Activated naive CD4-positive, alpha-beta T cell treated with anti-CD3 and anti-CD28 coated beads, Interleukin-2, amount 10 ng/mL, durations not matched to agents 7 days and 5 days (primary cell): Measurements from ENCODE around the gene MACROH2A2.

ENCODE experiments used
- CTCF ChIA-PET: fragments of 350-600 bp; sonication (Branson Sonifier 250); formaldehyde crosslinking; loops from one replicate; lab custom pipeline; 2021; ENCODE audit warnings: antibody characterized with exemption; lab: Charles Lee
- DNase-seq: peaks from one replicate; pipeline ENCODE4 v3.0.0-alpha.2; 2020
- H3K27ac Mint-ChIP-seq: one replicate; pipeline ENCODE4 v1.8.0; 2021; ENCODE audit warnings: mild to moderate bottlenecking, moderate library complexity, mixed read lengths
- H3K27me3 Mint-ChIP-seq: one replicate; pipeline ENCODE4 v1.8.0; 2021; ENCODE audit warnings: mild to moderate bottlenecking, mixed read lengths
- H3K36me3 Mint-ChIP-seq: one replicate; pipeline ENCODE4 v1.8.0; 2021; ENCODE audit warnings: mixed read lengths
- H3K4me1 Mint-ChIP-seq: one replicate; pipeline ENCODE4 v1.8.0; 2021; ENCODE audit warnings: mixed read lengths
- H3K4me3 Mint-ChIP-seq: one replicate; pipeline ENCODE4 v1.8.0; 2021; ENCODE audit warnings: mild to moderate bottlenecking, moderate library complexity, mixed read lengths
- H3K9me3 Mint-ChIP-seq: one replicate; pipeline ENCODE4 v1.8.0; 2021; ENCODE audit warnings: mixed read lengths

Gene MACROH2A2

DNA sequence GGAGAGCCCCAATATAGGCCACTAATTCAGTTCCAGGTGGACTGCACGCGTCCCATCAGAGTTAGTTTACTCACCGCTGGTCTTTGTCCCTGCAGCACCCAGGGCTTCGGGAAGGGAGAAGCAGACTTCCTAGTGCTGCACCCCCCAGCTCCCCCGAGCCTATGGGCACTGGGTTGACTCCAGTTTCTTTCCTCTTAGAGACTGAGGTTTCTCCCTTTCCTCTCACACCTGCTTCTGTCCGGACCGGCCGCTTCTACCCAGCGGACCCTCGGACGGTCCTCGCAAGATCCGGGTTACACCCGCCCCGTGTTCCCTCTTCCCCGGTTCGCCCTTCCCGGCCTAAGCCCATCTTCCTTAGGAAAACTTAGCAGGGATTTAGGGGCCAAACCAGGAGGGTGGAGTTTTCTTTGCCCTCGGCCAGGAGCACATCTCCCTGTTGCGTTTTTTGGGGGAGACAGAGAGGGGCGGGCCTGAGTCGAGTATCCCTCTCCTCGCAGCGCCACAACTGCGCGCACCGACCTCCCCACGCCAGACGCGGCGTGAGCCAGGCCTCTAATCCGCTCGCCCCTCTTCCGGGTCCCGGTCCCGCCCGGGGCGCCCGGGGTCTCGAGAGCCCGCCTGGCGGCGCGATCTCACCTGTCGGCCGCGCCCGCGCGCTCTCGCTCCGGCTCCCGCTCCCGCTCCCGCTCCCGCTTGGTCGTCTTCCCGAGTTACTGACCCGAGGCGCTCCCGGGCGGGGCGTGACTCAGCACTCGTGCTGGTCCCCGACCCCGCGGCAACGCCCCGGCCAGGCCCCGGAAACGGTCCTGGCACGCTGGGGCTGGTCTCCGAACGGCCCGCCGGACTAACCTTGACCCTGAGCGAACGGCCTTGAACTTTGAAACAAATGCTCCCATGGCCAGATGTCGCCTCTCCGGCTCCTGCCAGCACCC lies 79.7 kb downstream of the MACROH2A2 start, which contains the start of gene AIFM2:
Gene AIFM2 (minus strand): TSS at position 728 of the 932 bp plus-strand sequence. CDS start 8,741 bp downstream, outside the sequence.
- peaks cover 17% of the 10 kb centered on the region for H3K4me1 Mint-ChIP-seq
- peak within 1 kb of the TSS; percentile 79 for H3K4me3 Mint-ChIP-seq
- H3K27me3 Mint-ChIP-seq, result peaks cover 28% of the 10 kb centered on the region
- H3K36me3 Mint-ChIP-seq, result peaks cover 5% of the 10 kb centered on the region
- CTCF ChIA-PET, result interaction anchor here (1.0 kb wide), 1 partner anchor 17 kb away, joined by 3 read pairs; no protein-coding TSS in a partner anchor
- DNase-seq, result peak; percentile 58
- peak within 1 kb of the TSS; percentile 62 for H3K27ac Mint-ChIP-seq
- H3K9me3 Mint-ChIP-seq, result no peaks in the 10 kb centered on the region

DNA sequence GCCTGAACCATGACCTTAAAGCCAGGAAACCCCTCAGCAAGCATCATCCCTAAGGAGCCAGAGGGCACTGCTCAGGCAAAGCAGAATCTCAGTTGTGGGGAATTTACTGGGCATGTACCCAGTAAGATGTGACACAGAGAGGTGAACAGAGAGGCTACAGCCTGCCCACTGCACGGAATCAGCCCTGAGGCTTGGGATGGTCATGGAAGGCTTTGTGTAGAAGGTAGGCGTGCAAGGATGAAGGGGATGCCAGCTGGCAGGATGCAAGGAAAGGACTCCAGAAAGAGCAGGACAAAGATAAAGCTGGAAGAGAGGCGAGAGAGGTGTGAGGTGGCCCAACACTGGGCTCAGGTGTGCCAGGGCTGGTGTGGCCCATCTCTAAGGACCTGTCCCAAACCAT lies 82.4 kb downstream of the MACROH2A2 start:
- peaks cover 28% of the 10 kb centered on the region for H3K27me3 Mint-ChIP-seq
- no peaks in the 10 kb centered on the region for H3K9me3 Mint-ChIP-seq
- no peak for DNase-seq
- H3K4me3 Mint-ChIP-seq, result no peak overlapping the region
- H3K27ac Mint-ChIP-seq, result no peak overlapping the region
- CTCF ChIA-PET, result interaction anchor here (2.1 to 2.3 kb wide), 2 partner anchors 11 to 19 kb away, joined by 15 to 17 read pairs; partner anchors contain the start of gene TYSND1
- peaks cover 20% of the 10 kb centered on the region for H3K4me1 Mint-ChIP-seq
- peaks cover 11% of the 10 kb centered on the region for H3K36me3 Mint-ChIP-seq

DNA sequence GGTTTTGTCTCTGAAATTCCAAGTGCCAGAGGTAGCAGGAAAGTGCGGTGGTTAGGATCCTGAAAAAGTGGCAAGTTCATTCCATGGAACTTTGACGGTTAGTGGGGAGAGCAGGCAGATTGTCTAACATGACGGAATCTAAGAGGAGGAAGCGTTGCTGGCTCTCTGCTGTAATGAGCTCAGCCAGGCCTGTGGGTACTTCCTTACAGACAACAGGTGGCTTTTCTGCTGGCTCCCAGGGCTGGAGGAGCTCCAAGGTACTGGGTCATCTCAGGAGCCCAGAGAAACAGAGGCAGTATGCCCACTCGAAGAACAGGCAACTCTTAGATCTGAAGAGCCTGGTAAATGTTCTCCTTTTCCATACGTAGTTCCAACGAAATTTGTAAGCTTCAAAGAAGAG lies 83.0 kb downstream of the MACROH2A2 start:
- Mint-ChIP-seq H3K27me3 (peaks cover 28% of the 10 kb centered on the region), H3K9me3 (no peaks in the 10 kb centered on the region), H3K27ac (no peak overlapping the region), H3K36me3 (peaks cover 11% of the 10 kb centered on the region), H3K4me3 (no peak overlapping the region), H3K4me1 (peaks cover 20% of the 10 kb centered on the region)
- no peak for DNase-seq
- CTCF ChIA-PET, result interaction anchor here (2.1 to 2.3 kb wide), 2 partner anchors 11 to 19 kb away, joined by 15 to 17 read pairs; partner anchors contain the start of gene TYSND1

DNA sequence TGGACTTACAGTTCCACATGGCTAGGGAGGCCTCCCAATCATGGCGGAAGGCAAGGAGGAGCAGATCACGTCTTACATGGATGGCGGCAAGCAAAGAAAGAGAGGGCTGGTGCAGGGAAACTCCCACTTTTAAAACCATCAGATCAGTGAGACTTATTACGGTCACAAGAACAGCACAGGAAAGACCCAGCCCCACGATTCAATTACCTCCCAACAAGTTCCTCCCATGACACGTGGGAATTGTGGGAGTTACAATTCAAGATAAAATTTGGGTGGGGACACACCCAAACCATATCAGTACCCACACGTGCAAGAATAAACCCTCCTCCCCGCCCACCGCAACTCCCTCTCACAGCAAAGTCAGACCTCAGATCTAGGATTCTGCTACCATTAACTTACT lies 84.5 kb downstream of the MACROH2A2 start:
- no peak for DNase-seq
- Mint-ChIP-seq H3K4me3 (no peak overlapping the region), H3K36me3 (peaks cover 11% of the 10 kb centered on the region), H3K27ac (no peak overlapping the region), H3K4me1 (peaks cover 15% of the 10 kb centered on the region), H3K27me3 (peaks cover 19% of the 10 kb centered on the region), H3K9me3 (no peaks in the 10 kb centered on the region)
- CTCF ChIA-PET, result interaction anchor here (2.1 to 2.3 kb wide), 2 partner anchors 9 to 21 kb away, joined by 15 to 17 read pairs; partner anchors contain the start of gene TYSND1

DNA sequence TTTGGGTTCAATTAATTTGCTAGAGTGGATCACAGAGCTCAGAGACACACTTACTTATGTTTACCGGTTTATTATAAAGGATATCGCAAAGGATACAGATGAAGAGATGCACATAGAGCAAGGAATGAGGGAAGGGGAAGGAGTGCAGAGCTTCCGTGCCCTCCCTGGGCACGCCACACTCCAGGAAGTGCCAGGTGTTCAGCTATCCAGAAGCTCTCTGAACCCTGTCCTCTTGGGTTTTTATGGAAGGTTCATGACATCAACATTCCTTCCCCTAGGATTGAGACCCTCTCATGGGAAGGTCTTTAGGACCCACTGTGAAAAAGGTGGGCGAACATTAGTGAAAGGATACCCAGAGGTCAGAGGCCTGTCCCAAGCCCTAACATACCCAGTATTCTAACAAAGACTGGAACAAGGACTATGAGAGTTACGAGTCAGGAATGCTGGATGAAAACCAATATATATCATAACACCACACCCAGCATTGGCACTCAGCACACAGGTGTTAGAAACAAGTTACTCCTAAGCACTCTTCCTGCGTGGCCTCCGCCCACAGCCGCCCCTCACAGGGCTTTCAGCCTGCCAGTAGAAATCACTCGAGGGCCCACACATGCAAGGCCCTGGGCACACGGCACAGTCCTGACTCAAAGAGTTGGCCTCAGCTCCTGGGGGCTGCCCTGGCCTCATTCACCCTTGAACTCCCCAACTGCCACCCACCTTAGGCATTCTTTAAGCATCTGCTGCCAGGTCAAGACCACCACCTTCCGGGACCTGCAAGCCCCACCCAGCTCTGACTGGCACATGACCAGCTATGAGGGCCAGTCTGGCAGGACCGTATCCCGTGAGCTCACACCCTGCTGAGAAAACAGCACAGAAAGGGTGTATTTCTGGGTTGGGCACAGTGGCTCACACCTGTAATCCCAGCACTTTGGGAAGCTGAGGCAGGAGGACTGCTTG lies 85.6 kb downstream of the MACROH2A2 start:
- H3K27me3 Mint-ChIP-seq, result peaks cover 9% of the 10 kb centered on the region
- H3K4me1 Mint-ChIP-seq, result peaks cover 6% of the 10 kb centered on the region
- no peaks in the 10 kb centered on the region for H3K9me3 Mint-ChIP-seq
- DNase-seq, result no peak
- peaks cover 13% of the 10 kb centered on the region for H3K36me3 Mint-ChIP-seq
- CTCF ChIA-PET, result interaction anchor here (2.1 kb wide), 1 partner anchor 22 kb away, joined by 10 read pairs; no protein-coding TSS in a partner anchor
- H3K27ac Mint-ChIP-seq, result no peak overlapping the region
- no peak overlapping the region for H3K4me3 Mint-ChIP-seq

DNA sequence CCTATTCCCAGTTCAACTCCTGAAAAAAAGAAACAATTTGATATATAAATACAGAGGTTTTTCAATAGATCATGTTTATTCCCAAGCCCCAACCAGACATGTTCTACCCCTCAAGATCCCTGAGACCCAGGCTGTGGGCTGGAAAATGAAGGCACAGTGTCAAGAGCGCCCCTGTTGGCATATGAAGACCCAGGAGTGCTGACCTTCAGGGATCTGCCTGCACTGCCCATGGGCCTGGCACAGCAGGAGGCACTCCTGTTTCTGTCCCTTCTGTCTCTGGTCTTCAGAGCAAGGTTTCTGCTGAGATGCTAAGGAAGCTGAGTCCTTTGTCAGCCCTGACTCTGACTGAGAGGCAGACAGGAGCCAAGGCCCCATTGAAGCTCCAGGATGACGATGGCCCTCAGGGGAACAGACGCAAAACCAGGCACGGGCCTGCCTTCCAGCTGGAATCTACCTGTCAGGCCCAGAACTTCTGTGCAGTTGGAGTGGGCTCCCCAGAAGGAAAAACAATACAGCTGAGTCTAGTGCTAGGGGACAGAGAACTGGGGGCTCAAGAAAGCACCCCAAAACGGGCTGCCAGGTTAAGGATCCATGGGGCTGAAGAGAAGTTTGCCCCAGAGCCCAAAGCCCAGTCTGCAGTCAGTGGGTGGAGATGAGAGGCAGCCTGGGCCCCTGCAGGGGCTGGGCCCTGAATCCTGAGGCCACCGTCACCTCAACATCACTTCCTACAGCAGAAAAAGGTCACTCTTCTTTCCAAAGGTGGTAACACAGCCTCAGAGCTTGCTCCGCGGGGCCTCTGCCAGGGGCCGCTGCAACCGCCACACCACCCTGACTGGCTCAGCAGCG lies 86.7 kb downstream of the MACROH2A2 start:
- Mint-ChIP-seq H3K4me1 (peaks cover 8% of the 10 kb centered on the region), H3K9me3 (no peaks in the 10 kb centered on the region), H3K27me3 (peaks cover 6% of the 10 kb centered on the region), H3K4me3 (no peak overlapping the region), H3K27ac (no peak overlapping the region), H3K36me3 (peaks cover 14% of the 10 kb centered on the region)
- CTCF ChIA-PET, result interaction anchor here (0.9 to 2.1 kb wide), 2 partner anchors 10 to 23 kb away, joined by 4 to 10 read pairs; no protein-coding TSS in a partner anchor
- no peak for DNase-seq

DNA sequence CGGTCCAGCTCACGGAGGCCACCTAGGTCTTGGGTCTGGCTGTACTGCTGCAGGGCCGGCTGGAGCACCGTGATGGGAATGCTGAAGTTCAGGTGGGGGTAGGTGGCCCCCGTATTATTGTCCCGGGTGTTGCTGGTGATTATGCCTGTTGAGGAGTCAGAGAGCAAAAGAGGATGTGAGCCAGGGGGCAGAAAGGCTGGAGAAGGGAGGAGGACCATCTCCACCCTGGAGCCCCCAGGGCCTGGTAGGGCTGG lies 87.3 kb downstream of the MACROH2A2 start:
- no peak for DNase-seq
- peaks cover 5% of the 10 kb centered on the region for H3K27me3 Mint-ChIP-seq
- H3K4me3 Mint-ChIP-seq, result no peak overlapping the region
- H3K9me3 Mint-ChIP-seq, result no peaks in the 10 kb centered on the region
- H3K27ac Mint-ChIP-seq, result no peak overlapping the region
- peaks cover 15% of the 10 kb centered on the region for H3K36me3 Mint-ChIP-seq
- H3K4me1 Mint-ChIP-seq, result peaks cover 13% of the 10 kb centered on the region
- CTCF ChIA-PET, result interaction anchor here (0.9 to 2.1 kb wide), 2 partner anchors 10 to 24 kb away, joined by 4 to 10 read pairs; no protein-coding TSS in a partner anchor

DNA sequence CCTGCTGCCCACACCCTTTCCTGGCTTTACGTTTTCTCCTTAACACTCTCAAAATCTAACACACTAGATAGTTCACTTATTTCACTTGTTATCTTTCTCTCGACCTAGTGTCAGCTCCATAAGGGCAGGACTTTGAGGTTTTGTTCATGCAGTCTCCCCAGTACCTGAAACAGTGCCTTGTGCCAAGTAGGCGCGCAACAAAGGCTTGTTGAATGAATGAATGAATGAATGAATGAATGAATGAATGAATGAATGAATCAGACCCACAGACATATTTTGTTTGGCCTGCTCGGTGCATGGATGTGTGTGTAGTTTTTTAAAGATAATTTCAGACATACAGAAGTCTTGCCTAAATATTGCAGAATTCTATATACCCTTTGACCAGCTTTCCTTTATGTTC lies 87.7 kb downstream of the MACROH2A2 start:
- Mint-ChIP-seq H3K4me1 (peaks cover 16% of the 10 kb centered on the region), H3K9me3 (no peaks in the 10 kb centered on the region), H3K36me3 (peaks cover 15% of the 10 kb centered on the region), H3K4me3 (no peak overlapping the region), H3K27ac (no peak overlapping the region), H3K27me3 (peaks cover 1% of the 10 kb centered on the region)
- DNase-seq, result no peak
- CTCF ChIA-PET, result interaction anchor here (0.9 kb wide), 1 partner anchor 11 kb away, joined by 4 read pairs; no protein-coding TSS in a partner anchor

DNA sequence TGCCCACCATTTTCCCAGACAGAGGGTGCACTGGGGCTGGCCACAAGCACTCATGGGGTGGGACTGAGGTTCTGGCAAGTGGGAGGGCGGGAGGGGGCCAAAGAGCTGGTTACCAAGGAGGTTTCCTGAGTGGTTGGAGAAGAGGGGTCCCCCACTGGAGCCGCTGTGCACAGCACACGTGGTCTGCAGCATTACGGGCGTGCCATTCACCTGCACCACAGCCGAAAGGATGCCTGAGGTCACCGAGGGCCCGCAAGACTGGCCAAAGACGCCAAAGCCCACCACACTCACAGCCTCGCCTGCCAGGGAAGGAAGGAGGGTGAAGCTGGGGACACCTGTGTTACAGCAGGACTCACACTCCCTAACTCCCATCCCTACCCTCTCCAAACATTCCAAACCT lies 89.9 kb downstream of the MACROH2A2 start:
- peaks cover 11% of the 10 kb centered on the region for H3K36me3 Mint-ChIP-seq
- CTCF ChIA-PET, result interaction anchor here (1.0 to 1.5 kb wide), 2 partner anchors 24 to 26 kb away, joined by 4 to 7 read pairs; no protein-coding TSS in a partner anchor
- no peak overlapping the region for H3K4me3 Mint-ChIP-seq
- no peak overlapping the region for H3K27ac Mint-ChIP-seq
- no peaks in the 10 kb centered on the region for H3K27me3 Mint-ChIP-seq
- peaks cover 20% of the 10 kb centered on the region for H3K4me1 Mint-ChIP-seq
- no peaks in the 10 kb centered on the region for H3K9me3 Mint-ChIP-seq
- no peak for DNase-seq

DNA sequence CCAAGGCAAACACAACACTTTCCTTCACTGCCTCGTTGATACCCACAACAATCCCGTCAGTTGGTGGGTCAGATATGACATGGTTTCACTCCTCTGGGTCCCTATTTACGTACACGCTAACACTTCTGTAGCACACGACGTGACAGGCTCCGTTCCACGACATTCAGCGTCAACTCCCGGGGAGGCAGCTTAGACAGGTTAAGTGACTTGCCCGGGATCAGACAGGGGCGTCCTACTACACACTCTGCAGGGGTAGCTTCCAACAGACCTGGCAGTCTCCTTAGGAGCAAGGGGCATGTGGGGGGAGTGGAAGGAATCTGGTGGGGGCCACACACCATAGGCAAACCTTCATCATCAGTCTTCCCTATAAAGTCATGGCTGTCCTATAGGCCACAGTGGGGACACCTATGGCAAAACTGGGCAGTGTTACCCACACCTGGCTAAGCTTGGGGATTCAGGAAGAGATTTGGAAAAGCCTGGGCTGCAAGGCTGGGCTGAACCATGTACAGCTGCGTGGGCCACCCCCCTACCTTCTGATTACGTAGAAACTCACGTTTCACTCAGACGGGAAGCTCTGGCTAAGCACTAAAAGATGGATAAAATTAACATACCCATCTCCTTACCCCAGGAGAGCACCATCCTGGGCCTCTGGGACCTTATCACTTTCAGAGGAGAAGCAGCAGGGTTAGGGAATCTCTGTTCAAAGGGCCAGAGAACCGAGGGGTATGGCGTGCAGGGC lies 91.9 kb downstream of the MACROH2A2 start:
- Mint-ChIP-seq H3K27ac (peak overlapping the region; percentile 81), H3K36me3 (peaks cover 9% of the 10 kb centered on the region), H3K4me1 (peaks cover 25% of the 10 kb centered on the region), H3K9me3 (no peaks in the 10 kb centered on the region), H3K27me3 (no peaks in the 10 kb centered on the region), H3K4me3 (peak overlapping the region; percentile 80)
- DNase-seq, result no peak
- CTCF ChIA-PET, result interaction anchor here (0.8 to 5.3 kb wide), 12 partner anchors 8 to 221 kb away, joined by 3 to 51 read pairs (median 14); partner anchors contain the start of gene SAR1A

DNA sequence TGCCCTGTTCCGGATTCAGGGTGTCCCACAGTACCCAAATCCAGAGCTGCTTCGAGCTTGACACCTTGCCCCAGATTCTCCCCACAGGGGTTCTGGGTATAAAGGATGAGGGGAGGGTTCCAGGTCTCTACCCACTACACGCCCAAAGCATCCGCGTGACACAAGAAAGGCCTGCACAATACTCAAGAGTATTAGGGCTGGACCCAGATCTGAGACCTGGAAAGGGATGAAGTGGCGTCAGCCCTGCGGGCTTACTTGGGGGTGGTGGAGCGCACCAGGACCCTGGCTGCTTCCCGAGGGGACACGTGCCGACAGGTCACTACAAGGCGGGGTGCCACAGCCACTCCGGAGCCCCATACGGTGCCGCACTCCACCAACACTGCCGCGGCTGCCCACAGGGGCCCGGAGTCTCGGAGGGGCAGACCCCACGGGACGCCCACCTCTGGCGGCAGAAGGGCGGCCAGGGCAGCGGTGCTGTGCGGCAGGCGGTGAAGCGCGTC lies 92.6 kb downstream of the MACROH2A2 start:
- H3K9me3 Mint-ChIP-seq, result no peaks in the 10 kb centered on the region
- no peak for DNase-seq
- peak overlapping the region; percentile 81 for H3K27ac Mint-ChIP-seq
- CTCF ChIA-PET, result interaction anchor here (0.8 to 5.3 kb wide), 16 partner anchors 9 to 260 kb away, joined by 3 to 51 read pairs (median 10); partner anchors contain the start of gene SAR1A
- no peaks in the 10 kb centered on the region for H3K27me3 Mint-ChIP-seq
- peak overlapping the region; percentile 80 for H3K4me3 Mint-ChIP-seq
- H3K4me1 Mint-ChIP-seq, result peaks cover 25% of the 10 kb centered on the region
- peaks cover 14% of the 10 kb centered on the region for H3K36me3 Mint-ChIP-seq
